ENCODE measurements around the gene RHPN2.
"Not testable (repeated sequence)": the region's sequence is repeated elsewhere in the genome, so short reads cannot be mapped to it uniquely, and the experiment has no call there.

The RHPN2 gene

DNA sequence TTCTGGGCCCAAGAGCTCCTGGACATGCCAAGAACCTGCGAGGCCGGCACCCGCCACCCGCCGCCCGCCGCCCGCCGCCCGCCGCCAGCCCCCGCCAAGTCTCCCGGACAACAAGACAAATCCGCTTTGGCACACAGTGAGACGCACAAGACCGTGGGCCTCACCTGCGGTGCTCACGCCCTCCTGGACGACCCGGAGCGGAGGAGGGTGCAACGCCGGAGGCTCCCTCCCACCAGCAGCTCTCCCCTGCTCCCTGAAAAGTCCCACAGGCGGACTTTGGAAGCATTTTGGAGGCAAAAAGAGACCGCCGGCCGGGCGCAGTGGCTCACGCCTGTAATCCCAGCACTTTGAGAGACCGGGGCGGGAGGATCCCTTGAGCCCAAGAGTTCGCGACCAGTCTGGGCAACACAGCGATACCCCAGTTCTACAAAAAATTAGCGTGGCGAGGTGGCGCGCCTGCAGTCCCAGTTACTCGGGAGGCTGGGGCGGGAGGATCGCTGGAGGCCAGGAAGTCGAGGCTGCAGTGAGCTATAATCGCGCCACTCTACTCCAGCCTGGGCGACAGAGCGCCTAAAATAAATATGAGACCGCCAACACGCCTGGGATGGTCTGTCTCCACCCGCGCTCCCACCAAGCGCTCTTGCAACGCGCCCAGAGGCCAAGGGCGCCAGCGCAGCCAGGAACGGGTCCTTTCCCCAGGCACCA is 783 bp downstream of the RHPN2 start:
- no peak for DNase-seq

DNA sequence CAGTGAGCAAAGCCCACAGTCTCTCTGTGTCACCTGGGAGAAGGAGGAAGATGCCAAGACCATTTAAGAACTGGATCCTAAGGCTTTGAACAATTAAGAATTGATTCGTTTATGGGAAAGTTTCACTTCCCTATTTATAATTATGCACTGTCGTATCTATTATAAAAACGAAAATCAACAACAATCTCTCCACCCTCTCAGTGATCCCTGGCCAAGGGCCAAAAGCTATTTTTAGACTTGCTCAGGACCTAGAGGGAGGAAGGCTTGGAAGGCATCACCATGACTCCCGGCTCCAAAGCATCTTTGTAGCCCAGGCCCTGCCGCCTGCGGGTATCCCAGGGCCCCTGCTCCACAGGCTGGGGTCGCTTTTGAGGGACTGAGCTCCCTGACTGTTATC is 1.3 kb downstream of the RHPN2 start:
- DNase-seq = no peak

DNA sequence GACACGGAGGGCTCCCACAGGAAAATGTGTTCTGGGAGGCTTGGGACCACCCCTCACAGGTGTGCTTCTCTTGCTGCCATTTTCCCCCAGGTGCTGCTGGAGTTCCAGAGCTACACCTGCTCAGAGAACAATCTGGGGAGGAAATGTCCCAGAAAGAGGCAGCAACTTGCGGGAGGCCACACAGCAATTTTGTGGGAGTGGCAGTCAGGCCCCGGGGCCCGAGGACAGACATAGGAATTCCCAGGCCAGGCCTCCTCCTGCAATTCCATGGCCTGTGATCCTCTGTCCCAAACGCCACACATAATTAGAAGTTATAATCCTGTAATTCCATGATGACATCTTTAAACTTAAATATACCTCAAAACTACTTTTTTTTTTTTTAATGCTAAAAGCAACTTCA is 1.8 kb downstream of the RHPN2 start:
- DNase-seq = no peak

DNA sequence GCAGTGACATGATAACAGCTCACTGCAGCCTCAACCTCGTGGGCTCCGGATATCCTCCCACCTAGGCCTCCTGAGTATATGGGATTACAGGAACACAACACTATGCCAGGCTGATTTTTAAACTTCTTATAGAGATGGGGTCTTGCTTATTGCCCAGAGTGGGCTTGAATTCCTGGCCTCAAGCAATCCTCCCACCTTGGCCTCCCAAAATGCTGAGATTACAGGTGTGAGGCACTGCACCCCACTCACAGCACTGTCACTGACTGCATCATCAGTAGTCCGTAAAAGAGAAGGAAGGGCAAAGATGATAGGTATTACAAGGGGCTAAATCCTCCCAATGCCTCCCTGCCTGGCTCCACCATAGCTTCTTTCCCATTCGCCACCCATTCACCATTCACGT is 4.1 kb downstream of the RHPN2 start:
- no peak for DNase-seq

DNA sequence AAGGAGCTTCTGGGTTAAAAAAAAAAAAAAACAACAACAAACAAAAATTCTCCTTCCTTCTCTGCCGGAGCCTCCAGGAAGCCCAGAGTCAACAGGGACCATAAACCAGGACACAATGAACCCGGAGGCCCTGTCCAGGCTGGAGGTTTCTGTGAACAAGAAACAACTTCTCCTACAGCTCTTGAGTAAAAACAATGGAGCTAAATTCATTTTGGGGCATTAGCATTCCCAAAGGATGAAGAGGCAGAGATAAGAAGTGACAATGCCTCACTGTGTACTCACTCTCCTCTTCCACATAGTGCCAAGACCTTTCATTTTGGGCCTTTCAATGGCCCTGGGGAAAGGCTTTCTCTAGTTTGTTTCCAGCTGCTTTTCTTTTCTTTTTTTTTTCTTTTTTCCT is 9.0 kb downstream of the RHPN2 start:
- DNase-seq = no peak

DNA sequence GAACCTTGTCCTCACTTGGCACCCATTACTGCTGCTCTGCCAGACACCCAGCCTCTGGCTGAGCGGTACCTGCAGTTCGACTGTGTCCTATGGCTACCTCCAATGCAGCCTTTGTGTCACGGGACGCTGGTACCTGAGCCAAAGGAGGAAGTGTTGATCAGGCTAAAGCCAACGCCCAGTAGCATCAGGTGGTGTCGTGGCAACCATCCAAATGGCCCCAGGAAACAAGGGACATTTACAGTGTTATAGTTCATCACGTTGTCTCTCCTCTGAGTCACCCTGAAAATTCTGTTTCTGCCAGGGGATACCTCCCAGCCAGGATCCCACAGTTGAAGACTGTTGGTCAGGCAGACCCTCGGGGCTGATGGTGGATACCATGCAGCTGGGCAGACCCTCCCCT is 10.1 kb downstream of the RHPN2 start:
- DNase-seq = no peak

DNA sequence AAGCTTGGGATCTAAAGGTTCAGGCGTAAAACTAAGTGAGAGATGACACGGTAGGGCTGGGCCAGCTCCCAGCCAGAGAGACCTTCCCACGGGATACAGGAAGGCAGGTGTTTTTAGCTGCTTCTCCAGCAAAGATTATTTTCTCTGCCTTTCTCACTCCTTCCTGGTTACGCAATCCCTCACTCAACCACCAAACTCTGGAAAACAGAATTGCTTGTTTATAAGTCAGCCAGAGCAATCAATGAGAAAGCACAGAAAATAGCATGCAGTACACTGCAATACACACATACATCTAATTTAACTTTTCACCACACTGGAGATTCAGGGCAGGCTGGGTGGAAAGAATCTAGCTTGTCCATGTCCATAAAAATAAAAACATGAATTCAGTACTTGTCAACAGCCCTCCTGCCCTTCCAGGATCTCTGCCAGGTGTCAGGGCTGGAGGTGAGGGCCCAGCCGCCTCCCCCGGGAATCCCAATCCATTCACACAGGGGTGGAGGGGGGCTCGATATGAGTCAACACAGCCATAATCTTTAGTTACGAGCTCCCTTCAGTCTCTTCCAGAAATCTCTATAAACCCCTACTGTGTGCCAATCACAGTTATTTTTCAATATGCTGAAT is 12.2 kb downstream of the RHPN2 start:
- no peak for DNase-seq

DNA sequence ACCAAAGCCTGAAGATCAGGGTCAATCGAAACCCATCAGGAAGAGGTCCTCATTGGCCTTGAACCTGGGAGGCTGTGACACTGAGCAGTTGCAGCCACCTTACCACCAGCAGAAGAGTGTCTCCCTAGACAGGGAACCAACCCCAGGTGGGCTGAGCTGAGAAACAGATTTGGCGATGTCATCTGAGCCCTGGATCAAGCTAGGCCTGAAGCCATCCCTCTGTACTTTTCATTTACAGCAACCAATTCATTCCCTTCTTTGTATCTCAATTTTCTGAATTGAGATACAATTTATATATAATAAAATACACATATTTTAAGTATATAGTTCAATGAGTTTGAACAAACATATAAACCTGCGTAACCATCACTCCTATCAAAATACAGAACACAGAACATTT is 14.6 kb downstream of the RHPN2 start:
- no peak for DNase-seq

DNA sequence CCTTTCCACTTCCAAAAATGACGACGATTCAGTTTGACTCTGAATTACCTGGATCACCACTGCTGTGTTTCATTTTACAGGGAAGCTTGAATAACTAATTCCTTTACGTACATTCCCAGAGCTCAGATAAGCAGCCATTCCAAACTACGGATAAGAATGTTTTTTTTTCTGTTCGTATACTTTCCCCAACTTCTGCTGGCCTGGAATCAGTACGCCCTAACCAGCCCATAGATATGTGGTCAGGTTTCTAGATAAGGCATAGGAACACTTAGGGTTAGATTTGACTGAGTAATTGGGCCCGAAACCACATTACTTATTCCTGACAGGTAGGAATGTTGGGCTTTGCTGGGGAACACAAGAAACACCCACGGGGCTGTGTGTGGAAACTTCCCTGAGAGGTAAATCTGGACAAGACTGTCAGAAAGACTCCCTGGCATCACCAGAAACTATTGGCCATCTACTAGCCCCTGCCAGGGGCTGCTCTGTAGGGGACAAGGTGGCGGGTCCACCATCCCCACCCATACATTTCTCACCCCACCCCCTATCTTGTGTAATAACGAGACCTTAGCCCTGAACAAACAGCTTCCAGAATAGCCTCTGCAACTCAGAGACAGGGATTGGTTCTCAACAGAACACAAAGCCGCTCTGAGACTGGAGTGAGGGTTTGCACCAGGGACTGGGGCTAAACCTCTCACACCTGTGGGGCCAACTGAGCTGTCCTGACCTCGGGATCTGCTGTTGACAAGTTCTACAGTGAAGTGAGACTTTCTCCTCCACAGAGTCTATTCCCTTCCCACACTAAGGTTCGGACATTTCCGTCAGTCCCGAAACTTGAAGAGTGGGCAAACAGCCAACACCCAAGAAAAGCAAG is 15.6 kb downstream of the RHPN2 start:
- DNase-seq = no peak

DNA sequence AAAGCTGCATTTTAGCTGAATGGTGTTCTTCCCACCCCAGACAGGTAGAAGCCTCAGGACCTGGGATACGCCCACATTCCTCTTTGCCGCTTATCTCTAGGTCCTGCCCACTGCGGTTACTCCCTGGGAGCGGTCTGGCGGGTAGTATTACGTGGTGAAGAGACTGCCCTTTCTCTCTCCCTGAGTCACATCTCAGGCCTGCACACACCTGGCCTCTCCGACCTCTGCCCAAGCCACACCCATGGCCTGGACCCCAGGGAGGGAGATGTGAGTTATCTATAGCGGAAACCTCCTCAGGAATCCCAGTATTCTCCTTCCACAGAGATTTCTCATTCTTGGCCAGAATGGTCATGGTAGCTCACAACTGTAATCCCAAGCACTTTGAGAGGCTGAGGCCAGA is 17.3 kb downstream of the RHPN2 start:
- no peak for DNase-seq

DNA sequence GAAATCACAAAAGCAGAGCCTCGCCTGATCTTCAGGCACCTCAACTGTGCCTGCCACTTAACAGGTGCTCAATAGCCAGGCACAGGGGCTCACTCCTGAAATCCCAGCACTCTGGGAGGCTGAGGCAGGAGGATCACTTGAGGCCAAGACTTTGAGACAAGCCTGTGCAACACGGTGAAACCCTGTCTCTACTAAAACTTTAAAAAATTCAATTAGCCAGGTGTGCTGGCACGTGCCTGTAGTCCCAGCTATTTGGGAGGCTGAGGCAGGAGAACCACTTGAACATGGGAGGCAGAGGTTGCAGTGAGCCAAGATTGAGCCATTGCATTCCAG is 22.9 kb downstream of the RHPN2 start:
- not testable (repeated sequence) for DNase-seq

DNA sequence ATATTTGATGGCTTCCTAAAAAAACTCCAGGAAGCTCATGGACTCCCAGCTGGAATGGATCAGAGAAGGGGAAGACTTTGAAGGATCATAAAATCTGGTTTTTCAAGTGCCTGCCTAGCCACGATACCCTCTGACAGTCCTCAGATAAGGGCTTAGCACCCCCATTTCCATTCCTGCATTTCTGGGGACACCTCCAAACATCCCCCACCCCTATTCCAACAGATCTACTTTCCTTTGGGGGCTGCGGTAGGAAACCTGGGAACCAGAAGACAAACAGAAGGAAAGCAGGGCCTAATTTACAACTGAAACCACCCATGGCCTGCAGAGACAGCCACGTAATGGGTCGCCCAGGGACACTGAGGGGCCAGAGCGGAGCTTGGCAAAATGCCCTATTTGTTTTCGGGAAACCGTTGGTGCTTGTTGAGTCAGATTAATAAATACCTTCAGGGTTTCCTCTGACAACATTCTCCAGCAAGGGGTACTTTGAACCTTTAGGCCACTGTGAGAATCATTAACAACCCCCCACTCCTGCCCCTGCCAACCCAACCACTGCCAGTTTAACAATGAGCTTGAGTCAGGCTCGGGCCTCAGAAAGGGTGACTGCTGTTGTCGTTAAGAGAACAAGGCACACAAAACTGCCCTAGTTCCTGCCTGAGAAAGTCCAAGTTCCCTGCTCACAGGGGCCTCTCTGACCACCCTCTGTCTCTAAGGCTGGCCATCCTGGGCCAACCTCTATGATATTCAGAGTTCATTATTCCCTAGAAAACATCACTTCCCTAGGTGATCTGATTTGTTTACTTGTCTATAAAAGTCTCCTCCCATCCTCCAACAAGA is 23.5 kb downstream of the RHPN2 start:
- no peak for DNase-seq

DNA sequence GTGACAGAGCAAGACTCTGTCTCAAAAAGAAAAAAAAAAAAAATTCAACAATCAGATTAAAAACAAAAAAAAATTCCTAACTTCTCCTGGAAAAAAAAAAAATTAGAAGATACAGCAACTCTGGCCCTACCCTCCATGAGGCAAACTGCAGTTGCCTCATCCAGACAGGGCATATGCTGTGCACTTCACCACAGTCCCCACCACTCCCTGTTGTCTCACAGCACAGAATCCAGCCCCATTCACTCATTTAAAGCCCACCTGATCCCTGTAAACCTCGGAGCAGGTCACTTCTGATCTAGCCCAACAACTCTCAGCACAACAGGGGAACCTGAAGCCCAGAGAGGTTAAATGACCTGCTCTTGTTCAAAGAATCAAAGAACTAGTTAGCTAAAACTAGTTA is 24.9 kb downstream of the RHPN2 start:
- no peak for DNase-seq

DNA sequence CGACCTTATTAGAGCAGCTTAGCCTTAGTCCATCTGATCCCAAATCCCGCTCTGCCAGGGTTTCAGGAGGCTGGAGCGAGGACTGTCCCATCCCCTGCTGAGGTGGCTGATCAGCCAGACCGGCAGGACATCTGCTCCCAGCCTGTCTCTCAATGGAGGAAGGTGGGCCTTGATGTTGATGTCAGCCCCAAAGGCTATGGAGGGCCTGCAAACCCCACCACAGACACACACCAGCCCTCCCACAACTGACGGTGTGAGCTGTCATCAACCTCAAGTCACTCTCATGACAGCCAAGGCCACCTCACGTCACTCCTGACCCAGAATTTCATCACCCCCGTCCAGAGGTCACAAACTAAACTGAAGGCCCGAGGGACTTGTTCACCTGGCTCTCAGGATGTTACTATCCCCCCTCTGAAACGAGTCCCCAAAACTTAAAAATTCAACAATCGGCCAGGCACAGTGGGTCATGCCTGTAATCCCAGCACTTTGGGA is 25.5 kb downstream of the RHPN2 start:
- DNase-seq = no peak

DNA sequence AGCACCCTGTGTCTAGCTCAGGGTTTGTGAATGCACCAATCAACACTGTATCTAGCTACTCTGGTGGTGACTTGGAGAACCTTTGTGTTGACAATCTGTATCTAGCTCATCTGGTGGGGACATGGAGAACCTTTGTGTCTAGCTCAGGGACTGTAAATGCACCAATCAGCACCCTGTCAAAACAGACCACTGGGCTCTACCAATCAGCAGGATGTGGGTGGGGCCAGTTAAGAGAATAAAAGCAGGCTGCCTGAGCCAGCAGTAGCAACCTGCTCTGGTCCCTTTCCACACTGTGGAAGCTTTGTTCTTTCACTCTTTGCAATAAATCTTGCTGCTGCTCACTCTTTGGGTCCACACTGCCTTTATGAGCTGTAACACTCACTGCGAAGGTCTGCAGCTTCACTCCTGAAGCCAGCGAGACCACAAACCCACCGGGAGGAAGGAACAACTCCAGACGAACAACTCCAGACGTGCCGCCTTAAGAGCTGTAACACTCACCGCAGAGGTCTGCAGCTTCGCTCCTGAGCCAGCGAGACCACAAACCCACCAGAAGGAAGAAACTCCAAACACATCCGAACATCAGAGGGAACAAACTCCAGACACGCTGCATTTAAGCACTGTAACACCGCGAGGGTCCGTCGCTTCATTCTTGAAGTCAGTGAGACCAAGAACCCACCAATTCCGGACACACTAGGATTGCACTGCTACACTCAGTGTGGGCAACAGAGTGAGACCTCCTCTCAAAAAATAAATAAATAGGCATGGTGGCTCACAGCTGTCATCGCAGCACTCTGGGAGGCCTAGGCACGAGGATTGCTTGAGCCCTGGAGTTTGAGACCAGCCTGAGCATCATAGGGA is 27.3 kb downstream of the RHPN2 start:
- DNase-seq = not testable (repeated sequence)

DNA sequence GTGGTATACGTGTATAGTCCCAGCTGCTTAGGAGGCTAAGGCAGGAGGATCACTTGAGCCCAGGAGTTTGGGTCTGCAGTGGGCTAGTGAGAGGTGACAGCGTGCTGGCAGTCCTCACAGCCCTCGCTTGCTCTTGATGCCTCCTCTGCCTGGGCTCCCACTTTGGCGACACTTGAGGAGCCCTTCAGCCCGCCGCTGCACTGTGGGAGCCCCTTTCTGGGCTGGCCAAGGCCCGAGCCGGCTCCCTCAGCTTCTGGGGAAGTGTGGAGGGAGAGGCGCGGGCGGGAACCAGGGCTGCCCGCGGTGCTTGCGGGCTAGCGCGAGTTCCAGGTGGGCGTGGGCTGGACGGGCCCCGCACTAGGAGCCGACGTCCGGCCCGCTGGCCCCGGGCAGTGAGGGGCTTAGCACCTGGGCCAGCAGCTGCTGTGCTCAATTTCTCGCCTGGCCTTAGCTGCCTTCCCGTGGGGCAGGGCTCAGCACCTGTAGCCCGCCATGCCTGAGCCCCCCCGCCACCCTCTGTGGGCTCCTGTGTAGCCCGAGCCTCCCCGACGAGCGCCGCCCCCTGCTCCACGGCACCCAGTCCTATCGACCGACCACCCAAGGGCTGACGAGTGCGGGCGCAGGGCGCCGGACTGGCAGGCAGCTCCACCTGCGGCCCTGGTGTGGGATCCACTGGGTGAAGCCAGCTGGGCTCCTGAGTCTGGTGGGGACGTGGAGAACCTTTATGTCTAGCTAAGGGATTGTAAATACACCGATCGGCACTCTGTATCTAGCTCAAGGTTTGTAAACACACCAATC is 28.1 kb downstream of the RHPN2 start:
- DNase-seq = not testable (repeated sequence)

DNA sequence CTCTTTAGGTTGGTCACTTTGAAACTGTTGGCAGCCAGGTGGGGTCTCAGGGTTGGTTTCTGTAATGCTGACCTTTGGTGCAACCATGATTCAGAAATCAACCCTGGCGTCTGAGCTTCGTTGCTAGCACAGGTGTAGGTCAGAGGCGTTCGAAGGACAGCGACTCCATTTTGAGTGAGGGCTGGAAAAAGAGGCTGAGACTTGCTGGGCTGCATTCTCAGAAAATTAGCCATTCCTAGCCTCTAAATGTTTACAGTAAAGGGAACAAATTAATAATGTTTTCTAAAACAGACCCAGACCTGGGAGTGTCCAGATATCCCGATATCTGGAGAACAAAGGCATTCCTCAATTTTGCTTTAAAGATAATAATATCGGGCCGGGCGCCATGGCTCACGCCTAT is 29.2 kb downstream of the RHPN2 start:
- DNase-seq = no peak

DNA sequence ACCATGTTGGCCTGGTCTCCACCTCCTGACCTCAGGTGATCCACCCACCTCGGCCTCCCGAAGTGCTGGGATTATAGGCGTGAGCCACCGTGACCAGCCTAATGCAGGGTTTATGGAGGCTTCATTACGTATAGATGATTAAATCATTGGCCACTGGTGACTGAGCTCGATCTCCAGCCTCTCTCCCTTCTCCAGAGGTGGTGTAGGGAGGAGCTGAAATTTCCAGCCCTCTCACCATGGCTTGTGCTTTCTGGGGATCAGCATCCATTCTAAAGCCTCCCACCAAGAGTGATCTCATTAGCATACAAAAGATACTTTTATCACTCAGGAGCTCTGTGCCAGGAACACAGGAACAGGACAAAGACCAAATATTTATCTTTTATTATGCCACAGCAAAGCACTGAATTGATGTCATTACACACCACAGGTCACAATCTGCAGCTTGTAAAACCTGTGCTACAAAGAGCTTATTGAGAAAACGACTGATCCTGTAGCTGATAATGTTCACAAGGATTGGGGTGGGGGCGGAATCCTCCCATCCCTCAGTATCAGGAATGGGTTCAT is 32.4 kb downstream of the RHPN2 start:
- DNase-seq = no peak

DNA sequence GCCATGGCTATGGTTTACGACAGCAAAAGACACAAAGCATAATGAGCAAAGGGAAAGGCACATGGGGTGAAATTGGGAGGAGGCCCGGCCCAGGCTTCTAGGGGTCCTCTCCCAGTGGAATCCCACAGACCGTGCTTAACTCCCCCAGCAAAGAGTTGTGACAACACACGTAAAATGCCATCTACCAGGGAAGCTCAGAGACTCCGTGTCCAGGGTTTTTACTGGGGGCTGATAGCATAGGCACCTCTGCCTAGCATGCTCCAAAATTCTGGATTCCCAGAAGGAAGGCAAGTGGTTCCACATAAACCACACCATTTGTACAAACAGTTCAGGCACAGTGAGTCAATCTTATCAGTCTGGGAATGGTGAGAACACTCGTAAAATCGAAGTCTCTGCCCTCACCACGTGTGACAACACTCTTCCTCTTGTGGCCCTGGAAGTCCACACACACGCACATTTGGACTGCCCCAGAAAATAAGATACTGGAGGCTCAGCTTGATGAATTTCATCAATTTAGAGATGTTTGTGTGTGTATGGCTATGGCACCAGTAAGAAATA is 34.9 kb downstream of the RHPN2 start:
- DNase-seq = no peak

DNA sequence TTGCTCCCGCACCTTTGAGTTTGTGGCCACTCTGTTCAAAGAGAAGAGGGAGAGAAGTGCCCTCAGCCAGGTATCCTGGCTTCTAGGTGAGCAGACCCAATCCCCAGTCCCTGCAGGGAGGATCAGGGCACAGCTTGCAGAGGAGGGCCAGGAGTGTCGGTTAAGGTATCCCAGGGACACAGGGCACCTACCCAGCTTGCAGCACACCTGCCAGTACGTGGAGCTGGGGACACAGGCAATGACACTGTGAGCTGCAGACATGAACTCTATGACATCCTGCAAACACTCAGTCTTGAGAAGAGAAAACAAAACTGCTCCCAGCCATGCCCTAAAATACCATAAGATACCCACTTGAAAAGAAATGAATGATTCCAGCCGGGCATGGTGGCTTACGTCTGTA is 38.1 kb downstream of the RHPN2 start:
- DNase-seq = not testable (repeated sequence)
